Peyer's patch (tissue), 4 donors: ENCODE measurements around the gene CAB39L.

Source experiments
- POLR2A ChIP-seq, 2 donors: fragments of 450-650 bp; IDR thresholded peaks; one replicate each; pipeline ENCODE4 v1.5.1; 2017; ENCODE audit warnings: antibody characterized with exemption in 2 of 2, mild to moderate bottlenecking in 2 of 2, moderate library complexity in 2 of 2
- TF ChIP-seq, protein P1 (sequence below), 6 experiments: fragments of 450-650 bp in 4 of 6; fragments of 200-600 bp in 2 of 6; sonication (generic) in 1 of 6; IDR thresholded peaks; one replicate each; pipeline ENCODE4 v1.5.1; 2017 to 2019; ENCODE audit warnings: antibody characterized with exemption in 6 of 6, mild to moderate bottlenecking in 3 of 6, moderate library complexity in 1 of 6

DNA sequence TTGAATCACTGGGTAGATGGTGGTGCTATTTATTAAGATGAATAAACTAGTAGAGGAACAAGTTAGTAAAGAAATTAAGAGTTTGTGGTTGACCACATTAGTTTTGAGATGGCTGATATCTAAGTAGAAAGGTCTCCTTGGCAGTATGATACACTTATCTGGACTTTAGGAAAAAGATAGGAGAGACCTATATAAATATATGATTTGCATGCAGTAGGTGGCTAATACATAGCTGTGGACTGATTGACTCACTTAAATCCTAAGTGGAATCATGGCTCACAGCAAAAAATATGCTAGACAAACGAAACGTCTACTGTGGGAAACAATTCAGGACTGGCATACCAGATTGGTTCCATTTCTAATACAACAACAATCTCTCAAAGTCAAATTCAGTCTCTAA lies 92.0 kb downstream of the CAB39L start:
- TF ChIP-seq, protein P1, sequence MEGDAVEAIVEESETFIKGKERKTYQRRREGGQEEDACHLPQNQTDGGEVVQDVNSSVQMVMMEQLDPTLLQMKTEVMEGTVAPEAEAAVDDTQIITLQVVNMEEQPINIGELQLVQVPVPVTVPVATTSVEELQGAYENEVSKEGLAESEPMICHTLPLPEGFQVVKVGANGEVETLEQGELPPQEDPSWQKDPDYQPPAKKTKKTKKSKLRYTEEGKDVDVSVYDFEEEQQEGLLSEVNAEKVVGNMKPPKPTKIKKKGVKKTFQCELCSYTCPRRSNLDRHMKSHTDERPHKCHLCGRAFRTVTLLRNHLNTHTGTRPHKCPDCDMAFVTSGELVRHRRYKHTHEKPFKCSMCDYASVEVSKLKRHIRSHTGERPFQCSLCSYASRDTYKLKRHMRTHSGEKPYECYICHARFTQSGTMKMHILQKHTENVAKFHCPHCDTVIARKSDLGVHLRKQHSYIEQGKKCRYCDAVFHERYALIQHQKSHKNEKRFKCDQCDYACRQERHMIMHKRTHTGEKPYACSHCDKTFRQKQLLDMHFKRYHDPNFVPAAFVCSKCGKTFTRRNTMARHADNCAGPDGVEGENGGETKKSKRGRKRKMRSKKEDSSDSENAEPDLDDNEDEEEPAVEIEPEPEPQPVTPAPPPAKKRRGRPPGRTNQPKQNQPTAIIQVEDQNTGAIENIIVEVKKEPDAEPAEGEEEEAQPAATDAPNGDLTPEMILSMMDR (IDR thresholded peaks at IDR 0.05) = no peak
- no peak for TF ChIP-seq POLR2A (IDR thresholded peaks at IDR 0.05)
